ENCODE results near the gene SIGLEC6. TPM values are rescaled to one million over a fixed set of nuclear protein-coding genes. Genes with fewer than 3 reads are reported as not detected.
"Not testable (repeated sequence)": the region's sequence is repeated elsewhere in the genome, so short reads cannot be mapped to it uniquely, and the experiment has no call there.

The SIGLEC6 gene
- total RNA-seq, 1 donor from 2014 or later, result 0.91 TPM

DNA sequence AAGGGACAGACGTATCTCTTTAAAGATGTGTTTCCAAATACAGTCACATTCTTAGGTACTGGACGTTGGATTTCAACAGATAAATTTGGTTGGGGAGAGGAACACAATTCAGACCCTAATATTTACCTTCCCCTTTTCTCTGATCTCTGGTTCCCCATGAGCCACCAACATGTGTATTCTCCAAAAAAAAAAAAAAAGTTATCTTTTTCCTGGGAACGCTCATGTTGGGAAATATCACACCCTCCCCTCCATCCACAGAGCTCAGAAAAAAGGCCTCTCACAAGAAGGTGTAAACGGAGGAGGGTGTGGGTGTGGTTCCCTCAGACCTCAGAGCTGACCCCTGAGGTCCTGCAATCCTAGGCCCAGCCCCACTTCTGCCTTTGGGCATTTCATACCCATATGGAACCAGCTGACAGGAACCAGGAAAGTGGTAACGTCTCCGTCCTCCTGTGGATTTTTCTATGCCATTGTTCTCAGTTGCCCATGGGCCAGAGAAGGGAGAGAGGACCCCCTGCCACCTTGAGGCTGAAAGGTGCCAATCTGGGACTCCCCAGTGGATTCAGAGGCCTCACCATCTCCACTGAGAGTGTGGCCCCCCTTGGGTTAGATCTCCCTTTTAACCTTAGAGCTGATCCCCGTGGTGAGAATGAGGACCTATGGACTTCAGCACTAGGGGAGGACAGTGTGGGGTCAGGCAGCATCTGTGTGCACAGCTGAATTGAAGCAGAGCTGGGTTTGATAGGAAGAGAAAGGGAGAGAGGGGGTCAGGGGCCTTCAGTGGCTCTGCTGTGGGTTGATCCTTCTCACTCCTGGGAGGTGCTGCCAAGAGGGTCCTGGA, 21.4 kb downstream of the SIGLEC6 start:
- H3K4me1 Mint-ChIP-seq, result peaks cover 15% of the 10 kb centered on the region
- H3K9me3 Mint-ChIP-seq, result no peaks in the 10 kb centered on the region
- H3K4me3 Mint-ChIP-seq, result no peak overlapping the region
- no peak for DNase-seq
- H3K36me3 Mint-ChIP-seq (ENCODE audit: low read depth), result no peaks in the 10 kb centered on the region
- intact Hi-C loops (cut with micrococcal nuclease), result no loop called here
- H3K27ac Mint-ChIP-seq, result no peak overlapping the region
- peaks cover 25% of the 10 kb centered on the region for H3K27me3 Mint-ChIP-seq

DNA sequence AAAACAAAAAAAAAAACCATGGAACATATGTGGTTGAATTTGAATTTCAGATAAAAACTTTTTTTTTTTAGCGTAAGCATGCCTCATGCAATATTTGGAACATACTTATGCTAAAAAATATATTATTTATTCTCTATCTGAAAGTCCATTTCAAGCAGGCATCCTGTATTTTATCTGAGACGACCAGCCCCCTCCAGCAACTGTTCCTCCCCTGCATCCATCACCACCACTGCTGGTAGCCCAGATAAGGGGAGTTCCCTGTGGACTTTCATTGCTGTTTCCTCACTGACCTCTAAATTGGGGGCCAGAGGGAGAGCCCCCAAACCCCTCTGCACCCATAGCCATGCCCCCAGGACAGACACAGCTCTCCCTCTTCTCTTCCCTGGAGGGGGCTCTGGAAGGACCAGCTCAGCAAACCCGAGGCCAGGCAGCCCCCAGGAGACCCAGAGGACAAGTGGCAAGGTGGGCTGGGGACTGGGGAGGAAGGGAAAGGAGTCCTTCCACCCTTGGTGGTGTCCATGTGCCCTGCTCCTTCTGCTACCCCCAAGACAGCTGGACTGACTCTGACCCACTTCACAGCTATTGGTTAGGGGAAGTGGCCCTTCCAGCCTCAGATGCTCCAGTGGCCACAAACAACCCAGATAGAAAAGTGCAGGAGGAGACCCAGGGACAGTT, 23.3 kb downstream of the SIGLEC6 start:
- no peak overlapping the region for H3K4me3 Mint-ChIP-seq
- no peak for DNase-seq
- peaks cover 9% of the 10 kb centered on the region for H3K9me3 Mint-ChIP-seq
- peaks cover 18% of the 10 kb centered on the region for H3K4me1 Mint-ChIP-seq
- H3K27ac Mint-ChIP-seq, result no peak overlapping the region
- no peaks in the 10 kb centered on the region for H3K36me3 Mint-ChIP-seq (ENCODE audit: low read depth)
- intact Hi-C loops (cut with micrococcal nuclease), result no loop called here
- peaks cover 17% of the 10 kb centered on the region for H3K27me3 Mint-ChIP-seq

DNA sequence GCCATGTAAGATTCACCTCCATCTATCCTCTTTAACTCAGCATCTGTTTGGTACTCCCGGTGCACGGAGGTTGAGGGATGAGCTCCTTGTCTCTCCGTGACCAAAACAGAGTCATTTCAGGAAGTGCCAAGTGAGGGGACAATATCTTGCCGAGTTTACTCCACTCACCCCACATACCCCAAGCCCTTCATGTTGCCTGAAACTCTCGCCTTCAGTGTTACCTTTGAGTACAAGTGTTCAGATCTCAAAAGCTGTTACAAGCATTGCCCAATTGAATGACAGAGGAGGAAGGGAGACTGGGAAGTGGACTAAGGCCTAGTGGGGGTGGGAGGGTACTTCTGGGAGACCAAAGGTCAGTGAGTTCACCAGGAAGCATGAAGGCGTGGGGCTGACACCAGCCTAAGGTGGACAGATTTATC, 23.8 kb downstream of the SIGLEC6 start:
- peaks cover 21% of the 10 kb centered on the region for H3K4me1 Mint-ChIP-seq
- peaks cover 9% of the 10 kb centered on the region for H3K9me3 Mint-ChIP-seq
- no peak overlapping the region for H3K27ac Mint-ChIP-seq
- no peaks in the 10 kb centered on the region for H3K36me3 Mint-ChIP-seq (ENCODE audit: low read depth)
- H3K27me3 Mint-ChIP-seq, result peaks cover 12% of the 10 kb centered on the region
- DNase-seq, result no peak
- intact Hi-C loops (cut with micrococcal nuclease), result no loop called here
- H3K4me3 Mint-ChIP-seq, result no peak overlapping the region

DNA sequence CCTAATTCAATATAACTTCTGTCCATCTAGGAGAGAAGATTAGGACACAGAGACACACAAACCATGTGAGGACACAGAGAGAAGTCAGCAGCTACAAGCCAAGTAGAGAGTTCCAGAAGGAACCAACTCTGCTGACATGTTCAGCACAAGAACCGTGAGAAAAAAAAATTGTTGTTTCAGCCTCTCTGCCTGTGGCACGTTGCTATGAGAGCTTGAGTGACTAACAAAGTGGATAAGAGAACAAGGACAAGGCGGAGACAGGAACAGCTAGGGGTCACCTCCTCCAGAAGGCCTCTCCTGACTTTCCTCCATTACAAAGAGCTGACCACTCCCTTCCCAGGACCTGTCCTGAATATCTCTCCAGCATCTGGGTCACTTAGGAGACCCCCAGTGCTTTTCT, 24.3 kb downstream of the SIGLEC6 start:
- H3K27me3 Mint-ChIP-seq, result peaks cover 7% of the 10 kb centered on the region
- H3K4me3 Mint-ChIP-seq, result no peak overlapping the region
- no peaks in the 10 kb centered on the region for H3K36me3 Mint-ChIP-seq (ENCODE audit: low read depth)
- no peak overlapping the region for H3K27ac Mint-ChIP-seq
- peaks cover 22% of the 10 kb centered on the region for H3K4me1 Mint-ChIP-seq
- peaks cover 9% of the 10 kb centered on the region for H3K9me3 Mint-ChIP-seq
- DNase-seq, result no peak
- intact Hi-C loops (cut with micrococcal nuclease), result no loop called here

DNA sequence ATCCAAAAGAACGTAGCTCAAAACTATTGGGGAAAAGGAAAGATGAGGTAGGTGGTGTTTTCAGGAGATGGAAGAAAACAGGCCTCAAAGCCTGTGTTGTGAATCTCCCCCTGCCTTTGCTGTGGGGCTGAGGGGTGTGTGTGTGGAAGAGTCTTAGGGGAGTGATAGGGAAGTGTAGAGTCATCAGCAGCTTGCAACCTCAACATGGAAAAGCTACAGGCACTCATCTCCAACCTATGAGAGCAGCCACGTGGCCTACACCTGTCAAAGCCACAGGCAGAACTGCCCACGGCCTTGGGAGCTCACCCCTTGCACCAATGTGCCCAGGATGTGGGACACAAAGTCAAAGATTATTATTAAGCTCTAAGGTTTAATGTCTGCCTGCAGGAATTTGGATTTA, 25.6 kb downstream of the SIGLEC6 start:
- no peak for DNase-seq
- H3K4me3 Mint-ChIP-seq, result no peak overlapping the region
- H3K27ac Mint-ChIP-seq, result no peak overlapping the region
- H3K36me3 Mint-ChIP-seq (ENCODE audit: low read depth), result no peaks in the 10 kb centered on the region
- peaks cover 9% of the 10 kb centered on the region for H3K9me3 Mint-ChIP-seq
- peaks cover 4% of the 10 kb centered on the region for H3K27me3 Mint-ChIP-seq
- H3K4me1 Mint-ChIP-seq, result peaks cover 30% of the 10 kb centered on the region
- intact Hi-C loops (cut with micrococcal nuclease), result no loop called here

DNA sequence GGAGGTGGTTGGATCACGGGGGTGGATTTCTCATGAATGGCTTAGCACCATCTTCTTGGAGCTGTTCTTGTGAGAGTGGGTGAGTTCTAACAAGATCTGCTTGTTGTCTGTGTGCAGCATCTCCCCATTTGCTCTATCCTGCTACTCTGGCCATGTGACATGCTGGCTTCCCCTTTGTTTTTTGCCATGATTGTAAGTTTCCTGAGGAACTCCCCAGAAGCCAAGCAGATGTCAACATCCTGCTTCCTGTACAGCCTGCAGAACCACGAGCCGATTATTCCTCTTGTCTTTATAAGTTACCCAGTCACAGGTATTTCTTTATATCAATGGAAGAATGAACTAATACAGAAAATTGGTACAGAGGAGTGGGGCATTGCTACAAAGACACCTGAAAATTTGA, 27.6 kb downstream of the SIGLEC6 start:
- no peak for DNase-seq
- intact Hi-C loops (cut with micrococcal nuclease), result no loop called here
- Mint-ChIP-seq H3K36me3 (ENCODE audit: low read depth) (no peaks in the 10 kb centered on the region), H3K4me1 (peaks cover 31% of the 10 kb centered on the region), H3K9me3 (peaks cover 9% of the 10 kb centered on the region), H3K4me3 (no peak overlapping the region), H3K27ac (peak overlapping the region; percentile 15), H3K27me3 (peaks cover 4% of the 10 kb centered on the region)

DNA sequence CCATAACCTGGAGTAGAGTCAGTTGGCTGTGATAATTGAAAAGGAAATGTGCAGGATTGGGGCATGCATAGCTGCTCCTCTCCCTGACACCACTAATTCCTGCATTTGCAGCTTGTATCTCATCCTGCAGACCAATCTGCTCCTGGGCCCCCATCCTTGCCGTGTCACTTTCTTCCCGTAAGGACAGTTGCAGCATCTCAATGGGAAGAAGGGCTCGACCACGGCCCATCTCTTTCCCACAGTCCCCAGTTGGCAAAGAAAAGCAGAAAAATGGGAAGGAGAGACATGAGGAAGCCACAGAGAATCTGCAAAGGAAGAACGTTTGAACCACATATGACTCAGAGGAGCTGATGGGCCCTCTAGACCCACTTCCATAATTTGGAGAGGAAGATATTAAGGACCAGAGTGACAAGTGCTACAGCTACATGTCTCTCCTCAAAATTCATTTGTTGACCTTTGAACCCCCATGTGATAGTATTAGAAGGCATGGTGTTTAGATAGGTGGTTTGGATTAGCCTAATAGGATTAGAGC, 28.1 kb downstream of the SIGLEC6 start:
- intact Hi-C loops (cut with micrococcal nuclease), result no loop called here
- Mint-ChIP-seq H3K27me3 (peaks cover 4% of the 10 kb centered on the region), H3K4me3 (no peak overlapping the region)

DNA sequence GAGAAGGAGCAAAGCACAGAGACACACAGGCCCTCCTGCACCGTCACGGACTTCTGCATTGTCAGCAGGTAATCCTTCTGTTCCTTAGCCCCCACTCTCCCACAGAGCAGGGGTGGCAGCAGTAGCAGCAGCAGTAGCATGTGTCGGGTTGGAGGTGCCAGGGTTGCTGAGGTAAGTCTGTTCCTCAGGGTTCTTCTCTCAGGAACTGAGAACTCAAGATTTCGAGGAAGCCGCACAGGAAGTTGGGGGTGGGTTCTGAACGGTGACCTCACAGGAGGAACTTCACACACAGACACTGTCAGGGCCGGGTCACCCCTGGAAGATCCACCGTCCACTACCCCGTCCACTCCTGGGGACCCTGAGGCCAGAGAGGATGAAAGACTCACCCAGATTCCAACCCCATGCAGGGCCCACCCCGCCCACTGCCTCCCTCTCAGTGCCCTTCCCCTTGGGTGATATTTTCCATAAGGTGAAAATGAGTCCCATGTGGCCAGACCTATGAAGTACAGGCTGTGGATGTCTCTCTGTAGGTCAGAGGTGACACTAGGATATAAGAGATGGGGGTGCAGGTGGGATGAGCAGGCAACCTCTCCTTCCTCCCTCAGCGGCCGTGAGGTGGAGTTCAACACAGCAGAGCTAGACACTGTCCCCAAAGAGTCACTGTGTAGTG, 29.7 kb downstream of the SIGLEC6 start, which contains the start of gene SIGLEC12:
Gene SIGLEC12, minus strand, starts transcription at position 207 of the 670 bp plus-strand sequence. Its CDS starts 67 bp downstream, at position 140.
- peak within 1 kb of the TSS; percentile 82 for H3K27ac Mint-ChIP-seq
- H3K27me3 Mint-ChIP-seq, result peaks cover 2% of the 10 kb centered on the region
- peak within 1 kb of the TSS; percentile 78 for H3K4me3 Mint-ChIP-seq
- H3K36me3 Mint-ChIP-seq (ENCODE audit: low read depth), result no peaks in the 10 kb centered on the region
- H3K4me1 Mint-ChIP-seq, result peaks cover 28% of the 10 kb centered on the region
- peak; percentile 71 for DNase-seq
- peaks cover 9% of the 10 kb centered on the region for H3K9me3 Mint-ChIP-seq
- intact Hi-C loops (cut with micrococcal nuclease), result no loop called here

More for the DNA sequence above, 28.1 kb downstream of the SIGLEC6 start:
- Mint-ChIP-seq H3K36me3 (ENCODE audit: low read depth) (no peaks in the 10 kb centered on the region), H3K27ac (no peak overlapping the region), H3K4me1 (peaks cover 31% of the 10 kb centered on the region), H3K9me3 (peaks cover 9% of the 10 kb centered on the region)
- no peak for DNase-seq

DNA sequence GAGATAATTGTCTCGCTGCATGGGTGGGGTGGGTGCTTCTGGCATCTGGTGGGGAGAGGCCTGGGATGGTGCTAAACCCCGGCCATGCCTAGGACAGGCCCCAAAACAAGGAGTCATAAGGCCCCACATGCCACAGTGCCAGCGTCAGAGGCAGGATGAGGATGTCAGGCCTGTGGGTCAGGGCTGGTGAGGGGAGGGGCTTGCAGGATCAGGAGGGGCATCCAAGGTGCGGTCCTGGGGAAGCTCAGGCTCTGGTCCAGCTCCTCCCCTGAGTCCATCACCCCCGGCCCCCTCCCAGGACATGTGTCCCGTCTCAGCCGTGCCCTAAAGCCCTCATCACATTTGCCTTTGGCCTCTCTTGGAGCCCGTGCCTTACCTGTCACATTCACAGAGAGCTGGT, 30.5 kb downstream of the SIGLEC6 start:
- Mint-ChIP-seq H3K4me3 (peak overlapping the region; percentile 78), H3K27ac (peak overlapping the region; percentile 43)
- DNase-seq, result not testable (repeated sequence)

DNA sequence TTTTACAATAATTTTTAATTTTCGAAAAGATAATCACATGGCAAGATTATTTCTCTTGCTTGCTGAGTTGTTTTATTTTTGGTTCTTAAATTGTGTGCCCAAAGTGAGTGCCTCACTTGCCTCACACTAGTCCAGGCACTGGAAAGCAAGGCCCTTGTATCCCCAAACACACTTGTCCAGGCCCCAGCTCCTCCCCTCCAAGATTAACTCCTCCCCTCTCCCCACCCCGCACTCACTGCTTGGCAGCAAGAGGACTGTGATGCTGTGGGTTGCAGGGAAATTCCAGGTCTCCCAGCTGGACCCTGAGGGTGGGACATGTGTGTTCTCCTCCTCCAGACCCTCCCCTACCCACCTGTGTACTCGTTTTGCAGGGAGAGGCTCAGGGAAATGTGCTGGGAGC, 33.8 kb downstream of the SIGLEC6 start:
- no peaks in the 10 kb centered on the region for H3K36me3 Mint-ChIP-seq (ENCODE audit: low read depth)
- no peak for DNase-seq
- intact Hi-C loops (cut with micrococcal nuclease), result no loop called here
- no peak overlapping the region for H3K4me3 Mint-ChIP-seq
- peaks cover 26% of the 10 kb centered on the region for H3K4me1 Mint-ChIP-seq
- peaks cover 2% of the 10 kb centered on the region for H3K27me3 Mint-ChIP-seq
- H3K9me3 Mint-ChIP-seq, result peaks cover 10% of the 10 kb centered on the region
- H3K27ac Mint-ChIP-seq, result no peak overlapping the region

More for the DNA sequence above, 30.5 kb downstream of the SIGLEC6 start:
- H3K36me3 Mint-ChIP-seq (ENCODE audit: low read depth); intact Hi-C loops (cut with micrococcal nuclease); H3K27me3 Mint-ChIP-seq; H3K9me3 Mint-ChIP-seq: not testable (repeated sequence)
- H3K4me1 Mint-ChIP-seq, result peaks cover 26% of the 10 kb centered on the region

DNA sequence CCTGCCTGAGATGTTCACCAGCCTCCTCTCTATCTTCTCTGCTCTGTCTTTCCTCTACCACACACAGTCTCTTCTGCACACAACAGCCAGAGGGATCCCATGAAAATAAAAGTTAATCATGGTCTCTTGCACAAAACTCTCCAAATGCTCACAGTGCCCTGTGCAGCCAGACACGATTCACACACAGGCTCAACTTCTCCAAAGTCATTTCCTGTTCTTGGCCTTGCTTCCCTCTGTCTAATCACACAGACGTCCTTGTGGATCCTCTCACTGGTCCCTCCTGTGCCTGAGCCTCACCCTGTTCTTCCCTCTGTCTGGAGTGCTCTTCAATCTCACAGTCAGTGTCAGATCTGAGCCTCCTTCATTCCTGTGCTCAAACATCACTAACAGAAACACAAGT, 37.7 kb downstream of the SIGLEC6 start:
- Mint-ChIP-seq H3K36me3 (ENCODE audit: low read depth) (peaks cover 2% of the 10 kb centered on the region), H3K27me3 (peaks cover 2% of the 10 kb centered on the region), H3K27ac (peak overlapping the region; percentile 1), H3K9me3 (peaks cover 23% of the 10 kb centered on the region), H3K4me1 (peaks cover 15% of the 10 kb centered on the region), H3K4me3 (no peak overlapping the region)
- no peak for DNase-seq
- intact Hi-C loops (cut with micrococcal nuclease), result no loop called here

DNA sequence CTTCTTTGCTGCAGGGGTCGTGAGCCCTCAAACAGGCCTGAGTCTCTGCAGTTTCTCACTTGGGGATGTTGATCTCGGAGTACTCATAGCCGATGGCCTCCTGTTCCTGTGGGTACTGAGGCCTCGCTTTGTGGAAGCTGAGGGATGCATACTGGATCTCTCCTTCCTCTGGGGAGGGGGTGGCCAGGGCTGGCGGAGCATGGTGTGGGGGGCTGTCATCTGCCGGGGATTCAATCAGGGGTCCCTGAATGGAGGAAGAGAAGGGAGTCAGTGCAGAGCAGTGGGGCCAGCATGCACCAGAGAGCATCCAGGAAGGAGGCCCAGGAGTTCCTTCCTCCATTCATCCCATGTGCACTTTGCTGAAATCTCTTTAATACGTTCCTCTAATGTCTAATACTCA, 39.9 kb downstream of the SIGLEC6 start:
- DNase-seq, result no peak
- H3K4me3 Mint-ChIP-seq, result no peak overlapping the region
- H3K27ac Mint-ChIP-seq, result no peak overlapping the region
- H3K36me3 Mint-ChIP-seq (ENCODE audit: low read depth), result peaks cover 4% of the 10 kb centered on the region
- H3K27me3 Mint-ChIP-seq, result no peaks in the 10 kb centered on the region
- peaks cover 21% of the 10 kb centered on the region for H3K4me1 Mint-ChIP-seq
- peaks cover 27% of the 10 kb centered on the region for H3K9me3 Mint-ChIP-seq
- intact Hi-C loops (cut with micrococcal nuclease), result no loop called here

DNA sequence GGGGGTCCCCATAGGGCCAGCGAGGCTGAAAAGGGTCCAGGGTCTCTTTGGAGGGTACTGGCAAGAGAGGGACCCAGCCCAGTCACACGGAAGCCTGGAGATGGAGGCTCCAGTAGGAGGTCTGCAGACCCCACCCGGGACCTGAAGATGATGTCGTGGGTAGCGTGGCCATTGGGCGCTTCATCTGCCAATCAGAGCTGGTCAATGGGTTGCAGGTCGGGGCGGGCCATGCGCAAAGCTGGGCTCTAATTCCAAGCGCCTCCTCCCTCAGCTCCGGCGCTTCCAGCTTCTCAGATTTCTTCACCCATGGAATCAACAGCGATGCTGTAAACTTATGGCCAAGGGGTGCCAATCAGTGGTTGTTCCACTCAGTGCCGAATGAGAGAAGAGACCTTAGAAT, 40.8 kb downstream of the SIGLEC6 start:
- peaks cover 21% of the 10 kb centered on the region for H3K4me1 Mint-ChIP-seq
- H3K9me3 Mint-ChIP-seq, result peaks cover 32% of the 10 kb centered on the region
- DNase-seq, result no peak
- H3K36me3 Mint-ChIP-seq (ENCODE audit: low read depth), result peaks cover 4% of the 10 kb centered on the region
- H3K27me3 Mint-ChIP-seq, result no peaks in the 10 kb centered on the region
- intact Hi-C loops (cut with micrococcal nuclease), result no loop called here
- H3K27ac Mint-ChIP-seq, result no peak overlapping the region
- no peak overlapping the region for H3K4me3 Mint-ChIP-seq
